ENCODE measurements around the gene KCNK16.

- TF ChIP-seq CTCF (IDR thresholded peaks at IDR 0.05) (no peak), POLR2A (IDR thresholded peaks at IDR 0.05) (no peak)
These were observed 47.5 kb upstream of the KCNK16 start for GRCh38 chr6:39369987-39370386.
